ENCODE data around the gene CLN6. TPM values are rescaled to one million over a fixed set of nuclear protein-coding genes. Genes with fewer than 3 reads are reported as not detected.
A peak's percentile ranks its signal among the peaks of the same experiment; 100 is the strongest.

The CLN6 gene
- total and polyA plus RNA-seq, 5 donors: 6.8 to 8.9 (median 7.6) TPM

GRCh38 chr15:68197661-68198437 is 31.7 kb downstream of the CLN6 start:
- Histone ChIP-seq H3K27ac (ENCODE audit: low read length) (no peak overlapping the region), H3K9me3 (ENCODE audit: control insufficient read depth, low read length) (no peaks in the 10 kb centered on the region), H3K27me3 (ENCODE audit: control insufficient read depth, insufficient read depth) (no peaks in the 10 kb centered on the region), H3K4me1 (ENCODE audit: control insufficient read depth, insufficient read depth, low read length) (peaks cover 5% of the 10 kb centered on the region), H3K4me3 (ENCODE audit: low read length) (no peak overlapping the region)
- WGBS: 85% methylated on average over 11 of the region's 11 CpGs
- intact Hi-C loops (cut with DNase I): no loop called here
- no peak for DNase-seq
- ATAC-seq: no peak

GRCh38 chr15:68197170-68197492 is 32.4 kb downstream of the CLN6 start:
- H3K4me1 ChIP-seq (ENCODE audit: control insufficient read depth, insufficient read depth, low read length): peaks cover 6% of the 10 kb centered on the region
- H3K9me3 ChIP-seq (ENCODE audit: control insufficient read depth, low read length): no peaks in the 10 kb centered on the region
- H3K27ac ChIP-seq (ENCODE audit: low read length): no peak overlapping the region
- H3K4me3 ChIP-seq (ENCODE audit: low read length): no peak overlapping the region
- H3K27me3 ChIP-seq (ENCODE audit: control insufficient read depth, insufficient read depth): no peaks in the 10 kb centered on the region
- DNase-seq (no peak), ATAC-seq (no peak)
- intact Hi-C loops (cut with DNase I): no loop called here
- WGBS: 92% methylated on average over 8 of the region's 8 CpGs

GRCh38 chr15:68196445-68197169 is 32.9 kb downstream of the CLN6 start:
- H3K27ac ChIP-seq (ENCODE audit: low read length): no peak overlapping the region

GRCh38 chr15:68195336-68196112 is 34.0 kb downstream of the CLN6 start:
- Histone ChIP-seq H3K4me1 (ENCODE audit: control insufficient read depth, insufficient read depth, low read length) (peaks cover 6% of the 10 kb centered on the region), H3K4me3 (ENCODE audit: low read length) (no peak overlapping the region), H3K9me3 (ENCODE audit: control insufficient read depth, low read length) (no peaks in the 10 kb centered on the region), H3K27ac (ENCODE audit: low read length) (no peak overlapping the region), H3K27me3 (ENCODE audit: control insufficient read depth, insufficient read depth) (no peaks in the 10 kb centered on the region)
- DNase-seq (no peak), ATAC-seq (no peak)
- intact Hi-C loops (cut with DNase I): no loop called here
- WGBS: 91% methylated on average over 8 of the region's 8 CpGs

More at GRCh38 chr15:68196445-68197169, 32.9 kb downstream of the CLN6 start:
- H3K9me3 ChIP-seq (ENCODE audit: control insufficient read depth, low read length): no peaks in the 10 kb centered on the region
- H3K4me3 ChIP-seq (ENCODE audit: low read length): no peak overlapping the region
- 81% methylated on average over 17 of the region's 17 CpGs for WGBS
- peaks cover 6% of the 10 kb centered on the region for H3K4me1 ChIP-seq (ENCODE audit: control insufficient read depth, insufficient read depth, low read length)
- no peaks in the 10 kb centered on the region for H3K27me3 ChIP-seq (ENCODE audit: control insufficient read depth, insufficient read depth)
- DNase-seq (no peak), ATAC-seq (no peak)
- intact Hi-C loops (cut with DNase I): no loop called here

GRCh38 chr15:68192804-68193486 is 36.6 kb downstream of the CLN6 start:
- DNase-seq (no peak), ATAC-seq (peak; percentile 67 to 75)
- 75% methylated on average over 5 of the region's 5 CpGs for WGBS
- H3K9me3 ChIP-seq (ENCODE audit: control insufficient read depth, low read length): no peaks in the 10 kb centered on the region
- peaks cover 4% of the 10 kb centered on the region for H3K4me1 ChIP-seq (ENCODE audit: control insufficient read depth, insufficient read depth, low read length)
- intact Hi-C loops (cut with DNase I): no loop called here
- H3K27me3 ChIP-seq (ENCODE audit: control insufficient read depth, insufficient read depth): no peaks in the 10 kb centered on the region
- no peak overlapping the region for H3K27ac ChIP-seq (ENCODE audit: low read length)
- H3K4me3 ChIP-seq (ENCODE audit: low read length): no peak overlapping the region

GRCh38 chr15:68192117-68192516 is 37.4 kb downstream of the CLN6 start:
- H3K9me3 ChIP-seq (ENCODE audit: control insufficient read depth, low read length): no peaks in the 10 kb centered on the region
- no peak for DNase-seq
- 92% methylated on average over 4 of the region's 4 CpGs for WGBS
- no peak overlapping the region for H3K27ac ChIP-seq (ENCODE audit: low read length)
- intact Hi-C loops (cut with DNase I): no loop called here
- H3K4me3 ChIP-seq (ENCODE audit: low read length): no peak overlapping the region
- H3K4me1 ChIP-seq (ENCODE audit: control insufficient read depth, insufficient read depth, low read length): peaks cover 4% of the 10 kb centered on the region
- no peak for ATAC-seq
- H3K27me3 ChIP-seq (ENCODE audit: control insufficient read depth, insufficient read depth): no peaks in the 10 kb centered on the region

GRCh38 chr15:68191555-68191954 is 38.0 kb downstream of the CLN6 start:
- DNase-seq (no peak), ATAC-seq (no peak)
- intact Hi-C loops (cut with DNase I): no loop called here

GRCh38 chr15:68190048-68190447 is 39.5 kb downstream of the CLN6 start:
- ATAC-seq: no peak
- no peaks in the 10 kb centered on the region for H3K27me3 ChIP-seq (ENCODE audit: control insufficient read depth, insufficient read depth)
- intact Hi-C loops (cut with DNase I): no loop called here
- 95% methylated on average over 4 of the region's 4 CpGs for WGBS
- H3K4me1 ChIP-seq (ENCODE audit: control insufficient read depth, insufficient read depth, low read length): peaks cover 6% of the 10 kb centered on the region
- DNase-seq: no peak
- no peak overlapping the region for H3K27ac ChIP-seq (ENCODE audit: low read length)
- no peak overlapping the region for H3K4me3 ChIP-seq (ENCODE audit: low read length)
- H3K9me3 ChIP-seq (ENCODE audit: control insufficient read depth, low read length): no peaks in the 10 kb centered on the region

More at GRCh38 chr15:68191555-68191954, 38.0 kb downstream of the CLN6 start:
- 67% methylated on average over 3 of the region's 3 CpGs for WGBS
- H3K4me3 ChIP-seq (ENCODE audit: low read length): no peak overlapping the region
- H3K4me1 ChIP-seq (ENCODE audit: control insufficient read depth, insufficient read depth, low read length): peaks cover 6% of the 10 kb centered on the region
- no peaks in the 10 kb centered on the region for H3K9me3 ChIP-seq (ENCODE audit: control insufficient read depth, low read length)
- no peaks in the 10 kb centered on the region for H3K27me3 ChIP-seq (ENCODE audit: control insufficient read depth, insufficient read depth)
- no peak overlapping the region for H3K27ac ChIP-seq (ENCODE audit: low read length)

- ATAC-seq (no peak), DNase-seq (no peak)
- intact Hi-C loops (cut with DNase I): no loop called here
- no peaks in the 10 kb centered on the region for H3K27me3 ChIP-seq (ENCODE audit: control insufficient read depth, insufficient read depth)
- H3K27ac ChIP-seq (ENCODE audit: low read length): no peak overlapping the region
- H3K4me3 ChIP-seq (ENCODE audit: low read length): no peak overlapping the region
- 73% methylated on average over 2 of the region's 2 CpGs for WGBS
- no peaks in the 10 kb centered on the region for H3K9me3 ChIP-seq (ENCODE audit: control insufficient read depth, low read length)
- peaks cover 6% of the 10 kb centered on the region for H3K4me1 ChIP-seq (ENCODE audit: control insufficient read depth, insufficient read depth, low read length)
These were observed 40.9 kb downstream of the CLN6 start for GRCh38 chr15:68188647-68189046.

- 19% methylated on average over 9 of the region's 9 CpGs for WGBS
- ATAC-seq: peak; percentile 93
- intact Hi-C loops (cut with DNase I): no loop called here
- H3K27me3 ChIP-seq (ENCODE audit: control insufficient read depth, insufficient read depth): no peaks in the 10 kb centered on the region
- peaks cover 2% of the 10 kb centered on the region for H3K4me1 ChIP-seq (ENCODE audit: control insufficient read depth, insufficient read depth, low read length)
- H3K4me3 ChIP-seq (ENCODE audit: low read length): no peak overlapping the region
- DNase-seq: peak; percentile 50 to 72 (median 72)
- peak overlapping the region; percentile 37 for H3K27ac ChIP-seq (ENCODE audit: low read length)
- H3K9me3 ChIP-seq (ENCODE audit: control insufficient read depth, low read length): no peaks in the 10 kb centered on the region
These were observed 42.0 kb downstream of the CLN6 start for GRCh38 chr15:68187559-68187958.
